OCI-M2 (cell line): ENCODE results near the gene GNAI2.
"Not testable (repeated sequence)": the region's sequence is repeated elsewhere in the genome, so short reads cannot be mapped to it uniquely, and the experiment has no call there.

Source experiments
- DNase-seq: peaks from one replicate; lab custom pipeline; 2025; ENCODE audit not compliant: unreplicated experiment; lab: John Stamatoyannopoulos, UW

Gene GNAI2

DNA sequence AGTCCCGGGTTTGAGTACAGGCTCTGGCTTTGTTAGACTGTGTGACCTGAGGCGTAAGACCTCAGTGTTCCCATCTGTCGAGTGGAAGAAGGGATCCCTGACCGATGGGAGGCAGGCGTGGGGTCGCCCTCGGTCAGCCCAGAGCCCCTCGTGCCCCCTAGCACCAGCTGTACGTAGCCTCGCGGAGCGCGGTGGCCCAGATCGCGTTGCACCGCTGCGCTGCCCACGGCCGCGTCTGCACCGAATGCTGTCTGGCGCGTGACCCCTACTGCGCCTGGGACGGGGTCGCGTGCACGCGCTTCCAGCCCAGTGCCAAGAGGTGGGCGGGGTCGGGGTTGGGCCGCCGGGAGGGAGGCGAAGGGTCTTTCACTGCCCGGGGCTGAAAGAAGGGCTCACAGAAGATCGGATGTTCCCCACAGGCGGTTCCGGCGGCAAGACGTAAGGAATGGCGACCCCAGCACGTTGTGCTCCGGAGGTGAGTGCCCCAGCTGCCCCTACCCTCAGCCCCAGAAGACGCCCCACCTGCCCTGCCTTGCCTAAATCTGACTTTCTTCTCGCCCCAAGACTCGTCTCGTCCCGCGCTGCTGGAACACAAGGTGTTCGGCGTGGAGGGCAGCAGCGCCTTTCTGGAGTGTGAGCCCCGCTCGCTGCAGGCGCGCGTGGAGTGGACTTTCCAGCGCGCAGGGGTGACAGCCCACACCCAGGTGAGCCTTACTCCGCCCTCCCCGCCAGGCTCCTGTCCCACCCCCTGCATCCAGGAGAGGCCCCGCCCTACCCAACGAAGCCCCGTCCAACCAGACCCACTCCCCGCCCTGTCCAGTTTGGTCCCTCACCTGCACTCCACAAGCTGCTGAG lies 39.4 kb downstream of the GNAI2 start:
- DNase-seq, result no peak

DNA sequence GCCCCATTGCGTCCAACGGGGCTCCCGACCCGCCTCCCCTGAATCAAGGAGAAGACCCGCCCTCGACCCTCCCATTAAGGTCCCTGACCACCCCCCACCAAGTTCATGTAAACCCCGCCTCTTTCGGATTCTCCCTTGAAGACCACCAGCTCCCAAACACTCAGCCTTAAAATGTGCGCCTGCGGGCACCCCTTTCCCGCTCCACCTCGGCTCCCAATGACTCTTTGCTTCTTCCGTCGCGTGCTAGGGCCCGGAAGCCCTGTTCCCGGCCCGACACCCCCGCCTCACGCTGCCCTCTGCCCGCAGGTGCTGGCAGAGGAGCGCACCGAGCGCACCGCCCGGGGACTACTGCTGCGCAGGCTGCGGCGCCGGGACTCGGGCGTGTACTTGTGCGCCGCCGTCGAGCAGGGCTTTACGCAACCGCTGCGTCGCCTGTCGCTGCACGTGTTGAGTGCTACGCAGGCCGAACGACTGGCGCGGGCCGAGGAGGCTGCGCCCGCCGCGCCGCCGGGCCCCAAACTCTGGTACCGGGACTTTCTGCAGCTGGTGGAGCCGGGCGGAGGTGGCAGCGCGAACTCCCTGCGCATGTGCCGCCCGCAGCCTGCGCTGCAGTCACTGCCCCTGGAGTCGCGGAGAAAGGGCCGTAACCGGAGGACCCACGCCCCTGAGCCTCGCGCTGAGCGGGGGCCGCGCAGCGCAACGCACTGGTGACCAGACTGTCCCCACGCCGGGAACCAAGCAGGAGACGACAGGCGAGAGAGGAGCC lies 40.2 kb downstream of the GNAI2 start:
- DNase-seq, result no peak

DNA sequence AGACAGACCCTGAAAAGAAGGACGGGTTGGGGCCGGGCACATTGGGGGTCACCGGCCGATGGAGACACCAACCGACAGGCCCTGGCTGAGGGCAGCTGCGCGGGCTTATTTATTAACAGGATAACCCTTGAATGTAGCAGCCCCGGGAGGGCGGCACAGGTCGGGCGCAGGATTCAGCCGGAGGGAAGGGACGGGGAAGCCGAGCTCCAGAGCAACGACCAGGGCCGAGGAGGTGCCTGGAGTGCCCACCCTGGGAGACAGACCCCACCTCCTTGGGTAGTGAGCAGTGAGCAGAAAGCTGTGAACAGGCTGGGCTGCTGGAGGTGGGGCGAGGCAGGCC lies 40.7 kb downstream of the GNAI2 start:
- no peak for DNase-seq

DNA sequence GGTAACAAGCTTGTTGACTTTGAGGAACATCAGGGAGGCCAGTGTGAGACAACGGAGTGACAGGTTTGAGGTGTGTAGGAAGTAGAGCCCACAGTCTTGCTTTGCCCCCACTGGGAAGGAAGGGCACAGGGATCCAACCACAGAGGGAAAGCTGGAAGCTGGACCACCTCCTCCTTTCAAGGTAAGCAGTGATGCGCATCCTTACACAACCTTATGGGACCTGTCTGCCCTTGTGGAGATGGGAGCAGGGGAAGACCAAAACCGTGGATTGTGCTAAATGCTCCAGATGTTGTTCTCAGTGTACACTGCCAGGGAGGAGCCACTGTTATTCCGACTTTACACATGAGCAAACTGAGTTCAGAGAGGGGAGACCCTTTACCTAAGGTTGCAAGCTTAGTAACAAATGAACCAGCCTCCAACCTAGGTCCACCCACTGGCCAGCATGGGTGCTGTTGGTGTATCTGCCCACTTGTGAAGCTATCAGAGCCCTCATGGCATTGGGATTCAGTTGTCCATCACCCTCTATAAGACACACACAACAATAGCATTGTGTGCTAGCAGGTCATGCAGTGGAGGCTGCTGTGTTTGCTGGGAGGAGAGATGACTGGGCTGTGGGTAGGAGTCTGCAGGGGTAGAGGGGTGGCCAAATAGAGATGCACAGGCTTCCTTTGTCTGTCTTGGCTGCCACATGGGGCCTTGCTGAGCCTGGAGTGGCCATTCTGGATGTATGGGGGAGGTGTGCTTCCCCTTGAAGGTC lies 42.3 kb downstream of the GNAI2 start:
- DNase-seq, result no peak

DNA sequence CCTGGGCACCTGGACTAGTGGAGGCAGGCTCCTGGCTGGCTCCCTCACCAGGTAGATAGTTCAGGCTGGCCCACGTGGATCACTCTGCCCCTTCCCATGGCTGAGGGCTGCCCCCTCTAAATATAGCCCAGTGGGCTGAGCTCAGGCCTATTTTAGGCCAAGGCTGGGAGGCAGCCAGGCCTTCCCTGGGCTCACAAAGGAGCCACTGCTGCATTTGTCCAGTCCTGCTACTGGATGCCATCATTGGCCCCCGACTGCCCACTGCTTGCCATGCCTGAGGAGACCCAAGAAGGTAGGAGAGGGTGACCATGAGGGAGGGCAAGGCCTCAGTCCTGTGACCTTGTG lies 42.8 kb downstream of the GNAI2 start, which contains the start of gene LSMEM2:
Gene LSMEM2 (plus strand): TSS at position 208 of the 345 bp plus-strand sequence. CDS start 27 bp downstream, at position 235.
- no peak for DNase-seq

DNA sequence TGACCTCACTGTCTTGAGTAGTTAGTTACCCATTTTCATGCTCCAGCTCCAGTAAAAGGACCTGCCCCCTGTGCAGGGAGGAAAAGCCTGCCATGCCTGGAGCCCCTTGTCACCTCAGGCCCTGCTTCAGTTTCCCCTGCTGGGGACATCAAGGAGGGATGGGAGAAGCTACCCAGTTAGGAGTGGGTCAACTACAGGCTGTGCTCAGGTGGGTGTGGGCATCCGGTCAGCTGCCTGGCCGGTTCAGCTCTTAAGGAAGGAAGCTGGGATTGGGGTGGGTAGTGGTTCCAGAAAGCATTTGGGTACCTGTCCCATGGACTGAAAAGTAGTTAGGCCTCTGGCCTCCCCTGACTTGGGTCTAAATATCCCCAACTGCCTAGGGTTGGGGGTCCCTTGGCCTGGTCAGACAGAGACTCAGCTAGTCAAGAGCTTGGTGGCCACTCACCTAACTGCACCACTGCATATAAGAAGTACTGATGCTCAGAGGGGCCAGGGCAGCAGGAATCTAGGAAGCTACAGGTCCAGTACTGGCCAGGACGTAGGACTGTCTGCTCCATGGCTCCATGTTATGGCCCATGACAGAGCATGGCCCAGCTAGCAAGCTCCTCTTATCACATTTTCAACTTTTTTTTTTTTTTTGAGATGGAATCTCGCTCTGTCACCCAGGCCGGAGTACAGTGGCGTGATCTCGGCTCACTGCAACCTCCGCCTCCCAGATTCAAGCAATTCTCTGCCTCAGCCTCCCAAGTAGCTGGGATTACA lies 43.4 kb downstream of the GNAI2 start:
- no peak for DNase-seq

DNA sequence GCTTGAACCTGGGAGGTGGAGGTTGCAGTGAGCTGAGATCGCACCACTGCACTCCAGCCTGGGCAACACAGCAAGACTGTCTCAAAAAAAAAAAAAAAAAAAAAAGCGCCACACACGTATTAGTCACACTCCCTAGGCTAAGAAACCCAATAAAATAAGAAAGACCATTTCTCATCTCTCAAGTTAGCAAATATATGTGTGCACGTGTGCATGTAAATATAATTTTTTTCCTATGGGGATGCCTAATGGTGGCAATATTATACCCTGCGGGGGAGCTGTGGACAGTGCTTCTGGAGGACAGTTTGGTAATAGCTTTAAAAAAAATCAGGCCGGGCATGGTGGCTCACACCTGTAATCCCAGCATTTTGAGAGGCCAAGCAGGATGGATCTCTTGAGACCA lies 48.1 kb downstream of the GNAI2 start:
- DNase-seq, result not testable (repeated sequence)

DNA sequence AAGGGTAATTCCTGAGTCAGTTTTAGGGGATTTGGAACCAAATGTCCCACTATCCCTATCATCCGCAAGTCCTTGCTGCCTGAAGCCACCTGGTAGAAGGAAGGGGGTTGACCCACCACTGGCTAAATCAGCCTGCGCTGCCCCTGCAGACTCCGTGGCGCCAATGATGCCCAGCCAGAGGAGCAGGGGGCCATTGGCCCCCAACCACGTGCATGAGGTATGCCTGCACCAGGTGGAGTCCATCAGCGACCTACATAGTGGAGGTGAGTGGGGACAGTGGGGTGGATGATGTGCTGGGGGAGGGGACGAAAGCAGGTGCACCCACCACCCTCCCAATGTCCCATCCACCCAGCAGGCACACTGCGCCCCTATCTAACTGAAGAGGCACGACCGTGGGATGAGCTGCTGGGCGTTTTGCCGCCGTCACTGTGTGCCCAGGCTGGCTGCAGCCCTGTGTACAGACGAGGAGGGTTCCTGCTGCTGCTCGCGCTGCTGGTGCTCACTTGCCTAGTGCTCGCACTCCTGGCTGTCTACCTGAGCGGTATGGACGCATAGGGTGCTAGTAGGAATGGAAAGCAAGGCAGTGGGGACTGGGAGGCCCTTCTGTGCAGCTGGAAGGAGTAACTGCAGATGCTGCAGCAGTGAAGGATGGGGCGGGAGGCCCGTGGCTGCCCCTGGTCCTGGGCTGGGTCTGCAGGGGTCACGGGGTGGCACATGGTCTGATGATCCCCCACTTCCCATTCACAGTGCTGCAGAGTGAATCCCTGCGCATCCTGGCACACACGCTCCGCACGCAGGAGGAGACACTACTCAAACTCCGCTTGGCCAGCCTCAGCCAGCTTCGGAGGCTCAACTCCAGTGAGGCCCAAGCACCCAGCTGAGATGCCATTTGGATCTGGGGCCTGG lies 50.6 kb downstream of the GNAI2 start:
- no peak for DNase-seq

DNA sequence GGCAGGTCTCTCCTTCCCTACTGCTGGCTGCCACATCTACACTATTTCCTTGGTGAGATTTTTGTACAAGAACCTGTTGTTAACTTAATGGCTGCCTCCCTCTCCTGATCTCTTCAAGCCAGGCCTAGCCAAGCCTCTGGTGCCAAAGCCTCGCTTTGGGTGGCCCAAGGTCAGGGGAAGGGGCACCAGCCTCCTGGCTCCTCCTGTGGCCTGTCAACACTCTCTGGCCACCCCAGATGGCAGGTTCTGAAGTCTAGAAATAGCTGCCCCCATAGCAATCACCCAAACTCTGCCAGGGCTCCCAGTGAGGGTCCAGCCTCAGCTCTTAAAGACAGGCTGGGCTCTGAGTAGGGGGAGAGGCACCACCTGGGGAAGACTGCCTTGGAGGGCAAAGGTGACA lies 51.3 kb downstream of the GNAI2 start:
- no peak for DNase-seq

DNA sequence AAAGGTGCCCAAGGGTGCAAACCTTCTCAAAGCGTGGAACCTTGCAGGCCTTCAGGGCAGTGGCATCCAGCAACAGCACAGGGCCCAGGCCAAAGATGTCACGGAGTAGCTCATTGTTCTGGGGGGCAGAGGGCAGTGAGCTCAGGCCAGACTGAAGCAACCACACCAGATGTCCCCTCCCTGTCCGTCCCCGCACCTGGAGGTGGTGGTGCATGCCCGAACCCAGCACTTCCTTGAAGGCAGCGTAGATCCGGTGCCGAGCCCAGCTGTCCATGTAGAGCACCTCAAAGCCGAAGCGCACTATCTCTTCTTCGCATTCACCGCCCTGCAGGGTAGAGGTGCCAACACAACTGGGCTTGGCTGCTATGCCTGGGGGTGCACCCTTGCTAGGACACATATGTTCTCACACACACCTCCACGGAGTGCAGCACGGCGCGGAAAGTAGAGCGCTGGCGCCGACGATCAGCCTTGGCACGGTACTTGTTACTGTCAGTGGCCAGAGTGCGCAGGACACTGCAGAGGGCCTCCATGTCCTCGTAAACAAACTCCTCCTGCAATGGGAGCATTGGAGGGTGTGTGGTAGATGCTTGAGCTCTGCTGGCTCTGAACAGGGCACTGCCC lies 52.5 kb downstream of the GNAI2 start:
- no peak for DNase-seq

DNA sequence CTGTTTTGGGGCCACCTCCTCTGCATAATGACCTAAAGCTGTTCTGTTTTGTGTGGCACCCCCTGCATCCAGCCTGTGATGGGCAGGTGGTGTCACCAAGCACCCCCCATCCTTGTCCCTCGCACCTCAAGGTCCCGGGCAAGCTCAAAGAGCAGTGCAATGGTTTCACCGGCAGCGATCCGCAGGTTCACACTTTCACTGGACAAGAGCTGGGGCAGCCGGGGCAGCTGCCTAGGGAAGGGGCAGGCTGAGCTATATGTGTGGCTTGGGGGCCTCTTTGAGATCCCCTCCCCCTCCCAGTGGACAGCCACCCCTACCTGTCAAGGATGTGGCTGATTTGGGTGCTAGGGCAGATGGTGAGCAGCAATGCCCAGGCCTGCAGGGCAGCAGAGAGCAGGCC lies 53.1 kb downstream of the GNAI2 start:
- no peak for DNase-seq

DNA sequence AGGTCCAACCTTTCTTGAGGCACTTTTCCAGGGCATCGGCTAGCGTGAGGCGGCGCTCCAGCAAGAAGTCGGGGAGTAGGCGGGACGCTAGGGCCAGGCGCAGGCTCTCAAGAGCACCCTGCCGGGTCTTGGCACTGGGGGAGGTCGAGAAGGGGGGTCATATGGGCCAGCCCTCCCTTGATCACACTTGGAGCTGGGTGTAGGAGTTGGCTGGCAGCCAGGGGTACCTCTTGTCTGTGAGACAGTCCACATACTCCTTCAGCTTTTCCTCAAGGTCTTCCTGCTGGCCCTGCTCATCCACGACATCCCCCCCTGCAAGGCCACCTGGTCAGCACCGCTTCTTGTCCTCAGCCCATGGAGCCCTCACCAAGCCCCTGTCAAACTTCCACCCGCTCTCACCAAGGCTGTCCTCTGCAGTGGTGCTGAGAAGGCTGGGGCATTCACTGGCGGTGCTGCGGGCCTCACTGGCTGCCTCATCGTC lies 54.2 kb downstream of the GNAI2 start:
- DNase-seq, result no peak

DNA sequence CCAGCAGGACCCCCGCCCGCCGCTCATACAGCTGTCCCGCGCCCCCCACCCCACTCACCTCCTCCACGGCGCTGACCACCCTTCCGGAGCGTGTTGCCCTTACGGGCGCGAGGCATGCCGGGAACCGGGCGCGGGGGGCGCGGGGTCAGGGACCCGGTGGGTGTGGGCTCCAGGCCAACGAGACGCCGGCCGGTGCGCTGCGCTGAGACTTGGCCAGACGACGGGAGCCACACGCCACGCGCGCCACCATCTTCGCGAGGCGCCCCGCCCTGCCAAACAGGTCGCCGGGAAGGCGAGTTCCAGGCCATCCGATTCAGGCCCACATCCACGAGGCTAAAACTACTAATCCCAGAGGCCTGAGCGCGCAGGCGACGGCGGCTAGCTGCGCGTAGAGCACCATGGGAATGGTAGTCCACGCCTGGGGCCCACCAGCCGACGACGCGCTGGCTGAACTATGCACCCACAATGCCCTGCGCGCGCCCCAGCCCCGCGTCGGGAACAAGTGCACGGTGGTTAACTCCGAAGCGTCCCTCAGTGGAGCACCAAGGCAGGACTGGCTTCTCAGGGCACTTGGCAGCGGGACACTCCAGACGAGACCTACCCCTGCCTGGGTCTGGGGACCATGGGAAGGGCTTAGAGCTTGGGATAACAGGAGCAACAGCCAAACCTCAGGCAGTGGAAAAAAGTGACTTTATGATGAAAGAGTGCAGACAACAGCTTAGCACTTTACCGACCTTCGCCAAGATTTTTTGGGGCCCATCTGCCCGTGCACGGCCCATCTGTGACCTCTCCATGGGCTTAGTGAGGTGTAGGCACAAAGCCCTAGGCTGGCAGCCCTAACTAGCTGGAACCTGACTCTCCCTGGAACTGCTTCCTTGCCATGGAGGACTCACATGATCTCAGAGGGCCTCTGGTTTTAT lies 56.4 kb downstream of the GNAI2 start, which contains the start of gene IFRD2:
Gene IFRD2 (minus strand): TSS at position 271 of the 920 bp plus-strand sequence. CDS start 155 bp downstream, at position 116.
- peak; percentile 44 for DNase-seq

DNA sequence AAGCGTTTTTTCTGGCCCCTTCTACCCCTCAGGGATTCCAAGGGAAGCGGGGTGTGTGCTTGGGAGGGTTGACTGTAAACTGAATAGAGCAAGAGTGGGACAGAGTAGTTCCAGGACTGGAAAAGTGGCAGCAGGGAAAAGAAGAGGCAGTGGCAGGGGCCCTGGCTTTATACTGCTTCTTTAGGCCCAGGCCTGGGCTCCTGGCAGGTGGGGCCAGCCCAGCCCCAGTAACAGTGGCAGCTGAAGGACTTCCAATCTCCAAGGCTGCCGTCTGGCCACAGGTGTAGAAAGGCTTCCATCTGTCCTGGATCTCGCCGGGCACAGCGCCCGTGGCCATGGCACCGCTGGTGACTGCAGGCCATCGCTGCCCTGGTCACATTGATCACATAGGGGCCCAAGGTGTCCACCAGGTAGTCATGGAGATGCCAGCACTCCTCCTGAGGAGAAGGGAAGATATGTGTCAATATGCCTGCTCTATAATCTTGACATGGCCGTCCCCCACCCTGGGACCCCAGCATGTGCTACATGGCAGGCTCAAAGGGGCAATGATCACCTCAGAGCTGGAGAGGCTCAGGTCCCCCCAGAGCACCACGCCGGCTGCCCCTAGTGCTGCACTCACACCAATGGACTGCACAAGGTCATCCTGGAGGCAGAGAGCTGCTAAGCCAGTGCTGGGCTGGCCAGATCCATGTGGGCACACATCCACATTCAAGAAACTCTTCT lies 57.2 kb downstream of the GNAI2 start:
- DNase-seq, result no peak

DNA sequence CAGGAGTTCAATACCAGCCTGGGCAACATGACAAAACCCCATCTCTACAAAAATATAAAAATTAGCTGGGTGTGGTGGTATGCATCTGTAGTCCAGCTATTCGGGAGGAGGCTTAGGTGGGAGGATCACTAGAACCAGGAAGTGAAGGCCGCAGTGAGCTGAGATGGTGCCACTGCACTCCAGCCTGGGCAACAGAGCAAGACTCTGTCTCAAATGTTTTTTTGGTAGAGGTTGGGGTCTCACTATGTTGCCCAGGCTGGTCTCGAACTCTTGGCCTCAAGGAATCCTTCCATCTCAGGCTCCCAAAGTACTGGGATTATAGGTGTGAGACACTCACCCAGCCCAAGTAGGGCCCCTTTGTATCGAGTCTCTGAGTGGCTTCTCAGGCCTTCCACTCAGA lies 58.1 kb downstream of the GNAI2 start:
- DNase-seq, result no peak

DNA sequence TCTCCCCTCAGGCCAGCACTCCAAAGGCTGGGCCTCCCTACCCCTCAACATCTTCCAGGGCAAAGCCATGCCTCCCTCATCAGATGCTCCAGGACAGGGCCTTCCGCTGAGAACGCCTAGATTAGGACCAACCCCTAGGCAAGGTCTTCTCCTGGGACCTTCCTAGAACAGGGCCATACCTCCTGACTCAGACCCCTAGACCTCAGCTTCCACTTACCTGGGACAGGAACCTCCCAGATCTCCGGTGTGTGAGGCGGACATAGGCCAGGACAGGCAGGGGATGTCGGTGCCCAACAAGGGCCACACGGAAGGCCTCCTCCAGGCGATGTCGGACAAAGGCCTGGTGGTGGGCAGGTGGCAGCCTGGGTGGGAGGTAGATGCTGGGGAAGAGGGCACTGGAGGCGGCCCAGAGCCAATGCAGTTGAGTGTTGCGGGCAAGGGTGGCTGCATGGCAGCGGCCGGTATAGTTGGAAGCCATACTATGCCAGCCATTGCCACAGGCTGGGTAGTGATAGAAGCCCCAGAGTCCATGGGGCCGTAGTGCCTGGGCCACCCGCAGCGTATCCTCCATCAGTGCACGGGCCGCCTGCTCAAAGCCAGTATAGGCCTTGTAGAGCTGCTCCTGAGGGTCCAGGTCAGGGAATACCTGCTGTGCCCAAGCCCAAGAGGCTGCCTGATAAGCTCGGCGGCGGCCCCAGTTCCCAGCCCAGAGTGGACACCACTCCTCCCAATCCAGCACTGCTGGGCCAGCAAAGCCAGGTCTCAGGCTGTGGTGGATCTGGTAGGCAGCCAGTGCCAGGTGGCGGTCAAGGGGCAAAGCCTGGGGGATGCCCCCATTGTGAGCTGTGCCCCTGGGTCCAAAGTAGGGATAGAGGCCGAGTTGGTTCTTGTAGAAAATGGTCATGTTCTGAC lies 58.7 kb downstream of the GNAI2 start:
- DNase-seq, result no peak
